ENCODE measurements around the gene IDH1. TPM values are rescaled to one million over a fixed set of nuclear protein-coding genes. Genes with fewer than 3 reads are reported as not detected.

The IDH1 gene
- total RNA-seq, 2 experiments from 2014 or later, result 36.2 to 57.2 TPM

GRCh38 chr2:208295834-208296233 is 41.0 kb upstream of the IDH1 start:
- Histone ChIP-seq H4K20me1 (ENCODE audit: insufficient read depth, low read length) (no peaks in the 10 kb centered on the region), H3K4me2 (ENCODE audit: low read length) (no peak overlapping the region), H3K27ac (ENCODE audit: low read depth, low read length, poor library complexity, severe bottlenecking) (no peak overlapping the region), H3K79me2 (ENCODE audit: insufficient read depth, low read depth, low read length) (peaks cover 34% of the 10 kb centered on the region; the same call in 1 of the 2 replicates), H3K4me3 (ENCODE audit: low read depth, low read length, poor library complexity, severe bottlenecking) (no peak overlapping the region), H3K9me2 (ENCODE audit: insufficient read depth, low read length) (no peaks in the 10 kb centered on the region), H3K9me3 (ENCODE audit: low read length) (no peaks in the 10 kb centered on the region), H3K36me3 (ENCODE audit: insufficient read depth, low read length) (peaks cover 94% of the 10 kb centered on the region), H3K4me1 (ENCODE audit: insufficient read depth, low read length, poor library complexity, severe bottlenecking) (no peaks in the 10 kb centered on the region), H2AFZ (ENCODE audit: low read length) (no peak overlapping the region)
- no peak for TF ChIP-seq EZH2phosphoT487 (IDR thresholded peaks at IDR 0.05; ENCODE audit: borderline replicate concordance, low read depth, low read length)
- TF ChIP-seq, protein P1, sequence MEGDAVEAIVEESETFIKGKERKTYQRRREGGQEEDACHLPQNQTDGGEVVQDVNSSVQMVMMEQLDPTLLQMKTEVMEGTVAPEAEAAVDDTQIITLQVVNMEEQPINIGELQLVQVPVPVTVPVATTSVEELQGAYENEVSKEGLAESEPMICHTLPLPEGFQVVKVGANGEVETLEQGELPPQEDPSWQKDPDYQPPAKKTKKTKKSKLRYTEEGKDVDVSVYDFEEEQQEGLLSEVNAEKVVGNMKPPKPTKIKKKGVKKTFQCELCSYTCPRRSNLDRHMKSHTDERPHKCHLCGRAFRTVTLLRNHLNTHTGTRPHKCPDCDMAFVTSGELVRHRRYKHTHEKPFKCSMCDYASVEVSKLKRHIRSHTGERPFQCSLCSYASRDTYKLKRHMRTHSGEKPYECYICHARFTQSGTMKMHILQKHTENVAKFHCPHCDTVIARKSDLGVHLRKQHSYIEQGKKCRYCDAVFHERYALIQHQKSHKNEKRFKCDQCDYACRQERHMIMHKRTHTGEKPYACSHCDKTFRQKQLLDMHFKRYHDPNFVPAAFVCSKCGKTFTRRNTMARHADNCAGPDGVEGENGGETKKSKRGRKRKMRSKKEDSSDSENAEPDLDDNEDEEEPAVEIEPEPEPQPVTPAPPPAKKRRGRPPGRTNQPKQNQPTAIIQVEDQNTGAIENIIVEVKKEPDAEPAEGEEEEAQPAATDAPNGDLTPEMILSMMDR (conservative IDR thresholded peaks at IDR 0.05; ENCODE audit: low read length), result no peak
- ChIA-PET POLR2A (interaction anchor here (1.0 kb wide), 1 partner anchor 41 kb away, joined by 3 read pairs; no protein-coding TSS in a partner anchor), CTCF (ENCODE audit: unreplicated experiment) (no interaction called here)
- intact Hi-C loops (cut with micrococcal nuclease; ENCODE audit: unreplicated experiment), result no loop called here
- BruUV-seq (replicated peaks), result no TSS peak
- no peak for DNase-seq (ENCODE audit: low spot score)

GRCh38 chr2:208294482-208295024 is 39.7 kb upstream of the IDH1 start:
- no peaks in the 10 kb centered on the region for H3K9me2 ChIP-seq (ENCODE audit: insufficient read depth, low read length)
- no peaks in the 10 kb centered on the region for H4K20me1 ChIP-seq (ENCODE audit: insufficient read depth, low read length)
- H3K79me2 ChIP-seq (ENCODE audit: insufficient read depth, low read depth, low read length), result peaks cover 34% of the 10 kb centered on the region; the same call in 1 of the 2 replicates
- no peak for DNase-seq (ENCODE audit: low spot score)
- no TSS peak for BruUV-seq (replicated peaks)
- no peak overlapping the region for H3K4me2 ChIP-seq (ENCODE audit: low read length)
- H3K36me3 ChIP-seq (ENCODE audit: insufficient read depth, low read length), result peaks cover 94% of the 10 kb centered on the region
- CTCF ChIA-PET (ENCODE audit: unreplicated experiment), result no interaction called here
- H3K9me3 ChIP-seq (ENCODE audit: low read length), result peaks cover 7% of the 10 kb centered on the region; the same call in 1 of the 2 replicates
- TF ChIP-seq, protein P1 (conservative IDR thresholded peaks at IDR 0.05; ENCODE audit: low read length), result no peak
- no peak for TF ChIP-seq EZH2phosphoT487 (IDR thresholded peaks at IDR 0.05; ENCODE audit: borderline replicate concordance, low read depth, low read length)
- H3K4me1 ChIP-seq (ENCODE audit: insufficient read depth, low read length, poor library complexity, severe bottlenecking), result no peaks in the 10 kb centered on the region
- H2AFZ ChIP-seq (ENCODE audit: low read length), result no peak overlapping the region
- intact Hi-C loops (cut with micrococcal nuclease; ENCODE audit: unreplicated experiment), result no loop called here
- H3K27ac ChIP-seq (ENCODE audit: low read depth, low read length, poor library complexity, severe bottlenecking), result no peak overlapping the region
- no peak overlapping the region for H3K4me3 ChIP-seq (ENCODE audit: low read depth, low read length, poor library complexity, severe bottlenecking)
- POLR2A ChIA-PET, result no interaction called here

GRCh38 chr2:208285853-208286252 is 31.0 kb upstream of the IDH1 start:
- H3K4me2 ChIP-seq (ENCODE audit: low read length), result no peak overlapping the region
- intact Hi-C loops (cut with micrococcal nuclease; ENCODE audit: unreplicated experiment), result no loop called here
- ChIA-PET CTCF (ENCODE audit: unreplicated experiment) (no interaction called here), POLR2A (no interaction called here)
- H4K20me1 ChIP-seq (ENCODE audit: insufficient read depth, low read length), result no peaks in the 10 kb centered on the region
- no peak overlapping the region for H3K4me3 ChIP-seq (ENCODE audit: low read depth, low read length, poor library complexity, severe bottlenecking)
- DNase-seq (ENCODE audit: low spot score), result no peak
- H3K27ac ChIP-seq (ENCODE audit: low read depth, low read length, poor library complexity, severe bottlenecking), result no peak overlapping the region
- H3K9me2 ChIP-seq (ENCODE audit: insufficient read depth, low read length), result no peaks in the 10 kb centered on the region
- no TSS peak for BruUV-seq (replicated peaks)
- TF ChIP-seq, protein P1 (conservative IDR thresholded peaks at IDR 0.05; ENCODE audit: low read length), result no peak
- no peak for TF ChIP-seq EZH2phosphoT487 (IDR thresholded peaks at IDR 0.05; ENCODE audit: borderline replicate concordance, low read depth, low read length)
- H3K9me3 ChIP-seq (ENCODE audit: low read length), result peaks cover 7% of the 10 kb centered on the region; the same call in 1 of the 2 replicates
- H3K4me1 ChIP-seq (ENCODE audit: insufficient read depth, low read length, poor library complexity, severe bottlenecking), result no peaks in the 10 kb centered on the region
- peaks cover 85% of the 10 kb centered on the region for H3K36me3 ChIP-seq (ENCODE audit: insufficient read depth, low read length)
- no peaks in the 10 kb centered on the region for H3K79me2 ChIP-seq (ENCODE audit: insufficient read depth, low read depth, low read length)
- no peak overlapping the region for H2AFZ ChIP-seq (ENCODE audit: low read length)
